CD14-positive monocyte (primary cell): ENCODE results near the gene PRELP. TPM values are rescaled to one million over a fixed set of nuclear protein-coding genes. Genes with fewer than 3 reads are reported as not detected.

Experiments used
- DNase-seq, 3 donors: peaks; one replicate each; pipeline ENCODE4 v3.0.0-alpha.2; 2011 to 2022
- H2AFZ ChIP-seq: 2 replicates; pipeline ENCODE4 v1.6.0; 2012; ENCODE audit warnings: mild to moderate bottlenecking, low read depth, low read length, inconsistent platforms; ENCODE audit not compliant: insufficient read depth, poor library complexity, severe bottlenecking
- H3K27ac ChIP-seq, 2 donors: 1 replicate in 1 of 2; 2 replicates in 1 of 2; pipeline ENCODE4 v1.5.1; 2012 to 2013; ENCODE audit warnings: low read length in 2 of 2, control low read depth in 1 of 2, inconsistent platforms in 1 of 2, low read depth in 1 of 2, mild to moderate bottlenecking in 1 of 2
- H3K27me3 ChIP-seq, 2 donors: one replicate each; pipeline versions ENCODE4 v1.6.0 to v1.6.1; 2011 to 2013; ENCODE audit warnings: low read length in 2 of 2; ENCODE audit not compliant: control insufficient read depth in 2 of 2, insufficient read depth in 2 of 2
- H3K36me3 ChIP-seq, 2 donors: replicated peaks in 1 of 2; 1 replicate in 1 of 2; 2 replicates in 1 of 2; pipeline versions ENCODE4 v1.5.1 to v1.6.1; 2012 to 2013; ENCODE audit warnings: low read length in 2 of 2, control low read depth in 1 of 2, inconsistent platforms in 1 of 2, mild to moderate bottlenecking in 1 of 2; ENCODE audit not compliant: insufficient read depth in 2 of 2, control insufficient read depth in 1 of 2
- H3K4me1 ChIP-seq, 2 donors: 1 replicate in 1 of 2; 2 replicates in 1 of 2; pipeline versions ENCODE4 v1.5.1 to v1.6.1; 2012 to 2013; ENCODE audit warnings: low read length in 2 of 2, control low read depth in 1 of 2, inconsistent platforms in 1 of 2, mild to moderate bottlenecking in 1 of 2, moderate library complexity in 1 of 2; ENCODE audit not compliant: insufficient read depth in 2 of 2, control insufficient read depth in 1 of 2
- H3K4me2 ChIP-seq: replicated peaks from 2 replicates; pipeline ENCODE3; 2012; ENCODE audit warnings: low read length, moderate library complexity, mild to moderate bottlenecking; ENCODE audit not compliant: poor library complexity, severe bottlenecking; ENCODE audit errors: extremely low read depth
- H3K4me3 ChIP-seq, 3 experiments: fragments of 200-600 bp in 1 of 3; sonication (generic) in 1 of 3; replicated peaks in 1 of 3; 1 replicate in 2 of 3; 2 replicates in 1 of 3; pipeline ENCODE4 v1.5.1; 2011 to 2013; ENCODE audit warnings: low read length in 3 of 3, mild to moderate bottlenecking in 3 of 3, control low read depth in 2 of 3, low read depth in 2 of 3, inconsistent platforms in 1 of 3, moderate library complexity in 1 of 3
- H3K79me2 ChIP-seq: 2 replicates; pipeline ENCODE4 v1.6.0; 2012; ENCODE audit warnings: mild to moderate bottlenecking, control low read depth, inconsistent platforms, low read length, moderate library complexity; ENCODE audit not compliant: insufficient read depth
- H3K9ac ChIP-seq: 2 replicates; pipeline ENCODE4 v1.6.0; 2017; ENCODE audit warnings: low read length, mild to moderate bottlenecking; ENCODE audit not compliant: insufficient read depth, poor library complexity, severe bottlenecking
- H3K9me3 ChIP-seq, 2 donors: replicated peaks in 1 of 2; 1 replicate in 1 of 2; 2 replicates in 1 of 2; pipeline versions ENCODE4 v1.5.1 to v1.6.1; 2012 to 2013; ENCODE audit warnings: low read length in 2 of 2, control low read depth in 1 of 2; ENCODE audit not compliant: control insufficient read depth in 1 of 2, insufficient read depth in 1 of 2
- H4K20me1 ChIP-seq: 2 replicates; pipeline ENCODE4 v1.6.0; 2012; ENCODE audit warnings: mild to moderate bottlenecking, low read length, control low read depth, moderate library complexity; ENCODE audit not compliant: insufficient read depth
- H3K27ac Mint-ChIP-seq, 7 donors: one replicate each; pipeline ENCODE4 v1.8.0; 2020; ENCODE audit warnings: mild to moderate bottlenecking in 7 of 7, mixed read lengths in 7 of 7, moderate library complexity in 6 of 7, inconsistent platforms in 2 of 7
- H3K27me3 Mint-ChIP-seq, 3 donors: one replicate each; pipeline ENCODE4 v1.8.0; 2021 to 2022; ENCODE audit warnings: low read depth in 3 of 3, mild to moderate bottlenecking in 3 of 3, mixed read lengths in 3 of 3, moderate library complexity in 3 of 3, inconsistent platforms in 1 of 3
- H3K36me3 Mint-ChIP-seq, 2 donors: one replicate each; pipeline ENCODE4 v1.8.0; 2020; ENCODE audit warnings: mixed read lengths in 2 of 2, inconsistent platforms in 1 of 2, mild to moderate bottlenecking in 1 of 2
- H3K4me1 Mint-ChIP-seq: one replicate; pipeline ENCODE4 v1.8.0; 2020; ENCODE audit warnings: mild to moderate bottlenecking, mixed read lengths
- H3K4me3 Mint-ChIP-seq, 2 donors: one replicate each; pipeline ENCODE4 v1.8.0; 2020; ENCODE audit warnings: mild to moderate bottlenecking in 2 of 2, mixed read lengths in 2 of 2, moderate library complexity in 1 of 2
- H3K9me3 Mint-ChIP-seq, 7 donors: one replicate each; pipeline ENCODE4 v1.8.0; 2020 to 2022; ENCODE audit warnings: mixed read lengths in 7 of 7, mild to moderate bottlenecking in 6 of 7, moderate library complexity in 6 of 7, inconsistent platforms in 2 of 7
- CTCF ChIP-seq: fragments of 200-600 bp; IDR thresholded peaks from one replicate; pipeline ENCODE4 v1.8.0; 2022; ENCODE audit warnings: antibody characterized with exemption, mild to moderate bottlenecking
- WGBS: methylation state at CpG from one replicate; pipeline ENCODE4 v1.1.5; 2013; ENCODE audit warnings: missing lambda C conversion rate; ENCODE audit not compliant: insufficient coverage; 5-methylcytosine and 5-hydroxymethylcytosine counted together
- intact Hi-C, 2 donors: fragments of 100-400 bp; cut with micrococcal nuclease; formaldehyde crosslinking; loops; one replicate each; pipeline versions ENCODE4 v1.15.0 to v1.15.1; 2023
- polyA plus RNA-seq, 3 donors: library from polyadenylated mRNA; depleted of rRNA in 1 of 3; unstranded in 2 of 3; stranded (reverse) in 1 of 3; fragments of 300-500 nt in 2 of 3; fragments of >200 nt in 1 of 3; fragmentation: Illumina TruSeq in 2 of 3; gene quantifications; 1 replicate in 2 of 3; 2 replicates in 1 of 3; pipeline ENCODE4 v1.2.3, GENCODE V29; 2012 to 2021

The PRELP gene
- polyA plus RNA-seq, 3 donors: not detected

- Mint-ChIP-seq H3K36me3 (no peaks in the 10 kb centered on the region), H3K4me3 (no peak overlapping the region), H3K27ac (no peak overlapping the region), H3K27me3 (peaks cover 1 to 10% (median 7%) of the 10 kb centered on the region in 3 donors), H3K4me1 (peaks cover 14% of the 10 kb centered on the region), H3K9me3 (no peaks in the 10 kb centered on the region)
- H3K27ac ChIP-seq: no peak overlapping the region
- intact Hi-C loops: no loop called here
- peaks cover 14% of the 10 kb centered on the region in 2 donors for H3K4me1 ChIP-seq
- no peaks in the 10 kb centered on the region for H3K9me3 ChIP-seq
- no peaks in the 10 kb centered on the region for H3K27me3 ChIP-seq
- H3K4me3 ChIP-seq: no peak overlapping the region
- DNase-seq: no peak
- no peak overlapping the region for H2AFZ ChIP-seq
- TF ChIP-seq CTCF: no peak
- H4K20me1 ChIP-seq: no peaks in the 10 kb centered on the region
- 90% methylated on average over 6 of the region's 8 CpGs for WGBS
- H3K79me2 ChIP-seq: no peaks in the 10 kb centered on the region
- no peaks in the 10 kb centered on the region for H3K36me3 ChIP-seq
- no peak overlapping the region for H3K4me2 ChIP-seq
- no peak overlapping the region for H3K9ac ChIP-seq
Observed at GRCh38 chr1:203492082-203492747, 16.6 kb downstream of the PRELP start.

GRCh38 chr1:203492748-203493130, 17.1 kb downstream of the PRELP start:
- no peak for TF ChIP-seq CTCF
- Histone ChIP-seq H3K4me2 (no peak overlapping the region), H3K4me1 (peaks cover 9% of the 10 kb centered on the region in 2 donors), H3K4me3 (no peak overlapping the region), H4K20me1 (no peaks in the 10 kb centered on the region), H3K27me3 (no peaks in the 10 kb centered on the region), H3K79me2 (no peaks in the 10 kb centered on the region), H3K36me3 (no peaks in the 10 kb centered on the region), H3K9ac (no peak overlapping the region), H3K27ac (no peak overlapping the region), H2AFZ (no peak overlapping the region), H3K9me3 (no peaks in the 10 kb centered on the region)
- no peaks in the 10 kb centered on the region for H3K9me3 Mint-ChIP-seq
- intact Hi-C loops: no loop called here
- no peaks in the 10 kb centered on the region for H3K36me3 Mint-ChIP-seq
- H3K27ac Mint-ChIP-seq: no peak overlapping the region
- WGBS: no CpG with 5 or more reads among the region's 6 CpGs
- no peak for DNase-seq
- peaks cover 1 to 10% (median 9%) of the 10 kb centered on the region in 3 donors for H3K27me3 Mint-ChIP-seq
- H3K4me1 Mint-ChIP-seq: peaks cover 10% of the 10 kb centered on the region
- no peak overlapping the region for H3K4me3 Mint-ChIP-seq
